ENCODE results near the gene PLA2G3.

Gene PLA2G3

DNA sequence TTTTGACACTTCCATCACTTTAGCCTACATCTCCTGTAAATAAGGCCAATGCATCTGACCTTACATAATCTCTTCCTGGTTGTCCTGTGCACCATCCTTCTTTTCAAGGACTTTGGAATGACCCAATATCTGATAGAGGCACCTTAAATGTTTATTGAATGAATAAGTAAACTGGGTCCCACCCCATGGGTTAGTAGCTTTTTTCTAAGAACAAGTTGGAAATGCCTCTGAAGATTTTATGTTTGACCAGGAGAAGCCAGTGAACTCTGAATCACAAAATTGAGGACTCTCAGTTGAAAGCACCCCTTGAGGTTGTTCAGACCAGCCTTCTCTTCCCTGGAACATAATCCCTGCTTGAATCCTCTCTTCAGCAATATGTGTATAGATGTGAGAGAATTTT lies 21.1 kb upstream of the PLA2G3 start:
- in situ Hi-C loops (cut with MboI; ENCODE audit: low sequenced_read_pairs, unreplicated experiment) = no loop called here
- TF ChIP-seq, protein P1, sequence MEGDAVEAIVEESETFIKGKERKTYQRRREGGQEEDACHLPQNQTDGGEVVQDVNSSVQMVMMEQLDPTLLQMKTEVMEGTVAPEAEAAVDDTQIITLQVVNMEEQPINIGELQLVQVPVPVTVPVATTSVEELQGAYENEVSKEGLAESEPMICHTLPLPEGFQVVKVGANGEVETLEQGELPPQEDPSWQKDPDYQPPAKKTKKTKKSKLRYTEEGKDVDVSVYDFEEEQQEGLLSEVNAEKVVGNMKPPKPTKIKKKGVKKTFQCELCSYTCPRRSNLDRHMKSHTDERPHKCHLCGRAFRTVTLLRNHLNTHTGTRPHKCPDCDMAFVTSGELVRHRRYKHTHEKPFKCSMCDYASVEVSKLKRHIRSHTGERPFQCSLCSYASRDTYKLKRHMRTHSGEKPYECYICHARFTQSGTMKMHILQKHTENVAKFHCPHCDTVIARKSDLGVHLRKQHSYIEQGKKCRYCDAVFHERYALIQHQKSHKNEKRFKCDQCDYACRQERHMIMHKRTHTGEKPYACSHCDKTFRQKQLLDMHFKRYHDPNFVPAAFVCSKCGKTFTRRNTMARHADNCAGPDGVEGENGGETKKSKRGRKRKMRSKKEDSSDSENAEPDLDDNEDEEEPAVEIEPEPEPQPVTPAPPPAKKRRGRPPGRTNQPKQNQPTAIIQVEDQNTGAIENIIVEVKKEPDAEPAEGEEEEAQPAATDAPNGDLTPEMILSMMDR (IDR thresholded peaks at IDR 0.05; ENCODE audit: borderline replicate concordance, control extremely low read depth, extremely low read depth, insufficient read depth, missing control alignments) = no peak
- no peak for DNase-seq (ENCODE audit: low spot score)

DNA sequence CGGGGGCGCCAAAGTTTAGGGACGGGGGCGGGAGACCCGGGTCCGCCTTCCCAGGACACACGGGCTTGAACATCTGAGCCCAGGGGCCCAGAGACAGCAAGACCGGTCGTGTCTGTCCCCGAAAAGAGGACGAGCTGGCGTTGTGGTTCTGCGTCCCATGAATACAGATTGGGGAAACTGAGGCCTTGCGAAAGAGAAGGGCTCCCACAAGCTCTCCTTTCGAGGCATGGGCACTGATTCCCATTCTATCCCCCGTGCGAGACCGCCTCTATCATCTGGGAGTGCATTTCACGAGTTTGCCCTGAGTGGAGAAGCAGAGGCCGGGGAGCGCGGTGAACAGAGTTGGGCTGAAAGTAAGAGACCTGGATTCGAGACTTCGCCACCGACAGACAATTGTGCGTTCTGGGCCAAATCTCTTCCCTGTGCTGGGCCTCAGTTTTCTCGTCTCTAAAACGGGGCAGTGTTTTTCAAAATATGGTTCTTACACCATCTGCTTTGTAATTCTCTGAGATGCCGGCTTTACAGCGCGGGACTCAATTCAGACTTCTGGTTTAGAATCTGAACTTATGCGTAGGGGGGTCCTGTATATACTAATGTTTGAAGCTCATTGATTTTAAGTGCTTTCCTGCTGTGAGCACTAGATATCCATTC lies 20.1 kb upstream of the PLA2G3 start:
- no peak for DNase-seq (ENCODE audit: low spot score)
- TF ChIP-seq, protein P1 (IDR thresholded peaks at IDR 0.05; ENCODE audit: borderline replicate concordance, control extremely low read depth, extremely low read depth, insufficient read depth, missing control alignments) = no peak
- in situ Hi-C loops (cut with MboI; ENCODE audit: low sequenced_read_pairs, unreplicated experiment) = no loop called here

DNA sequence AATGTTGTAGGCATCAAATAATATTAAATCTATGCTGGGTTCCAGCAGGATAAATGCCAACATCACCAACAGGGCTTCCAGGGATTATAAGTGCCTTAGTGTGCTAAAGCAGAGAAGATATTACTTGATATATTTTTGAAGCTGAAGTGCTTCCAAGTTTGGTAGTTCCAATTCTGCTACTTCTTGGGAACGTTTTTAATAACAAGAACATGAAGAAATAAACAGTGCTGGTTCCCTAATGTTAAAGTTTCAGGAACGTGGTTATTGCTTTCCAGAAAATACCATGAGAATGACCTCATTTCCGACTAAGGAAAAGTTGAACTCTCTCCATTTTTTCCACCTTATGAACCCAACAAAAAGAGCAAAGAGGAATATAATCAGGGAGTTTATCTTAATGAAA lies 15.1 kb upstream of the PLA2G3 start:
- TF ChIP-seq, protein P1 (IDR thresholded peaks at IDR 0.05; ENCODE audit: borderline replicate concordance, control extremely low read depth, extremely low read depth, insufficient read depth, missing control alignments) = no peak
- in situ Hi-C loops (cut with MboI; ENCODE audit: low sequenced_read_pairs, unreplicated experiment) = no loop called here
- DNase-seq (ENCODE audit: low spot score) = no peak

DNA sequence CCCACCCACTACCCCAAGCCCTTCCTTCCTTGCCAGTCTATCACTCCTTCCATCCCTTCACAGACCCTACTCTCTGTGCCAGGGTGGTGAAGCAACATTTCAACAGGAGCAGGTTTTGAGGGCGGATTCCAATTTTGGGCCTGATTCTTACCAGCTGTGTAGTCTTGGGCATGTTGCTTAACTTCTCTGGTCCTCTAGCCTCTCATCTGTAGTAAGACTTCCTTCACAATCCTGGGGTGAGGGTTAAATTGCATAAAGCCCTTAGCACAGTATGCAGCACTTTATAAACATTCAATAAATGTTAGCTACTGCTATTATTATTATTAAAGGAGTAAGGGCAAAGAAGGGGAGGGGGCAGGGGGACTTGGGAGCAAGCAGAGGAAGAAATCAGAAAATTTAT lies 14.7 kb upstream of the PLA2G3 start:
- TF ChIP-seq, protein P1 (IDR thresholded peaks at IDR 0.05; ENCODE audit: borderline replicate concordance, control extremely low read depth, extremely low read depth, insufficient read depth, missing control alignments) = no peak
- in situ Hi-C loops (cut with MboI; ENCODE audit: low sequenced_read_pairs, unreplicated experiment) = no loop called here
- no peak for DNase-seq (ENCODE audit: low spot score)

DNA sequence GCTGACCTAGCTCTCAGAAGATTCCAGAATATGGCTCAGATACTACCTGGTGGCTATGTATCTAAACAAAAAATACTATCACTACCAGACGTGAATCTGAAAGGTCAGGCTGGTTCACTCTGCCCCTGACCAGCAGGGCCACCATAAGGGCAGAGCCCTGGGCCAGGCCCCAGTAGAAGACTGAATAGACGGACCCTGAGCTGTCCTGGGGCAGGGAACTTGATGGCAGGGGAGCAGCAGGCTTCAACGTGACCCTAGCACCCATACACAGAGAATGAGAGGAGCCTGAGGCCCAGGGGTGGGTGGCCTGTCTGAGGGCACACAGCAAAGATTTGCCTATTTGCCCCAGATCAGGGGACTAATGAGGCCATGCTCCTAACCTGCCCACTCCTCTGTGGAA lies 13.0 kb upstream of the PLA2G3 start:
- in situ Hi-C loops (cut with MboI; ENCODE audit: low sequenced_read_pairs, unreplicated experiment) = no loop called here
- DNase-seq (ENCODE audit: low spot score) = no peak
- TF ChIP-seq, protein P1 (IDR thresholded peaks at IDR 0.05; ENCODE audit: borderline replicate concordance, control extremely low read depth, extremely low read depth, insufficient read depth, missing control alignments) = no peak

DNA sequence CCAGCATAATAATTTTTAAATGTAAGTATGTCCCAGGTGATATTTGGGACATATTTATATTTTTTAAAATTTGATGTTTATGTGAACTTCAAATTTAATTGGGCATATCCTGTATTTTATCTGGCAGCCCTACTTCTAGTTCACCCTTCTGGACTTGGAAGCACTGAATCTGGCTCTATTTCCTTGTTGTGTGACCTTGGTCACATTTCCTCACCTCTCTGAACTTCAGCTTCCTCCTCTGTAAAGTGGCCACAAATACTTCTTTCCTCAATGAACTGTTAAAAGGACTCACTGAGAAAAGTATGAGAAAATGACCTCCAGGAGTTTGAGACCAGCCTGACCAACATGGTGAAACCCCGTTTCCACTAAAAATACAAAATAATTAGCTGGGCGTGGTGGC lies 11.6 kb upstream of the PLA2G3 start:
- TF ChIP-seq, protein P1 (IDR thresholded peaks at IDR 0.05; ENCODE audit: borderline replicate concordance, control extremely low read depth, extremely low read depth, insufficient read depth, missing control alignments) = no peak
- in situ Hi-C loops (cut with MboI; ENCODE audit: low sequenced_read_pairs, unreplicated experiment) = no loop called here
- DNase-seq (ENCODE audit: low spot score) = no peak

Measured in GM13976 (cell line).